ENCODE data around the gene CYGB.

- TF ChIP-seq EP300 (IDR thresholded peaks at IDR 0.05) (no peak), POLR2AphosphoS5 (IDR thresholded peaks at IDR 0.05) (no peak), POLR2A (IDR thresholded peaks at IDR 0.05) (no peak), CTCF (IDR thresholded peaks at IDR 0.05) (no peak)
These were observed 2.2 kb upstream of the CYGB start, which contains the start of gene PRCD for GRCh38 chr17:76539631-76540271.

All from gastroesophageal sphincter (tissue), 3 donors.